GM23338 (cell line): ENCODE data around the gene P2RY4. TPM values are rescaled to one million over a fixed set of nuclear protein-coding genes. Genes with fewer than 3 reads are reported as not detected.

Experiments used
- ATAC-seq: fragments of 200-7000 bp; cut with Tn5 transposase; 3 replicates; pipeline ENCODE4 v1.9.1; 2020
- DNase-seq: peaks from one replicate; pipeline ENCODE4 v3.0.0-alpha.2; 2015; ENCODE audit warnings: low spot score
- H2AFZ ChIP-seq: fragments of 200-600 bp; sonication (generic); 2 replicates; pipeline ENCODE4 v1.8.0; 2016; ENCODE audit warnings: antibody characterized with exemption, mild to moderate bottlenecking, moderate library complexity
- H3F3A ChIP-seq: fragments of 200-600 bp; sonication (generic); replicated peaks from 2 replicates; pipeline ENCODE4 v1.8.0; 2017; ENCODE audit warnings: antibody characterized with exemption, mixed run types, low read depth
- H3K27ac ChIP-seq: fragments of 200-600 bp; sonication (generic); 2 replicates; pipeline ENCODE4 v1.6.1; 2016; ENCODE audit warnings: low read depth
- H3K27me3 ChIP-seq: fragments of 200-600 bp; sonication (generic); 2 replicates; pipeline ENCODE4 v1.8.0; 2016; ENCODE audit warnings: mild to moderate bottlenecking, mixed run types, moderate library complexity; ENCODE audit not compliant: insufficient read depth
- H3K36me3 ChIP-seq: fragments of 200-600 bp; sonication (generic); 2 replicates; pipeline ENCODE4 v1.8.0; 2016; ENCODE audit warnings: mild to moderate bottlenecking; ENCODE audit not compliant: insufficient read depth
- H3K4me1 ChIP-seq: fragments of 200-600 bp; sonication (generic); 2 replicates; pipeline ENCODE4 v1.8.0; 2016; ENCODE audit warnings: mild to moderate bottlenecking, moderate library complexity; ENCODE audit not compliant: insufficient read depth
- H3K4me2 ChIP-seq: fragments of 200-600 bp; sonication (generic); 2 replicates; pipeline ENCODE4 v1.7.1; 2017; ENCODE audit warnings: mixed run types
- H3K4me3 ChIP-seq: fragments of 200-600 bp; sonication (generic); 2 replicates; pipeline ENCODE4 v1.6.1; 2016; ENCODE audit warnings: mixed run types
- H3K79me2 ChIP-seq: fragments of 200-600 bp; sonication (generic); replicated peaks from 2 replicates; pipeline ENCODE4 v1.8.0; 2017; ENCODE audit warnings: mild to moderate bottlenecking; ENCODE audit not compliant: insufficient read depth
- H3K9me2 ChIP-seq: fragments of 200-600 bp; sonication (generic); 2 replicates; pipeline ENCODE4 v1.8.0; 2017; ENCODE audit not compliant: insufficient read depth
- H4K20me1 ChIP-seq: fragments of 200-600 bp; sonication (generic); replicated peaks from 2 replicates; pipeline ENCODE4 v1.8.0; 2017; ENCODE audit warnings: mild to moderate bottlenecking; ENCODE audit not compliant: insufficient read depth
- H3K27ac Mint-ChIP-seq: 2 replicates; pipeline ENCODE4 v1.8.0; 2020; ENCODE audit warnings: inconsistent platforms, mild to moderate bottlenecking, moderate library complexity, mixed read lengths
- H3K27me3 Mint-ChIP-seq: 3 replicates; pipeline ENCODE4 v1.8.0; 2022; ENCODE audit warnings: low read depth, mild to moderate bottlenecking, moderate library complexity, mixed read lengths, inconsistent platforms; ENCODE audit not compliant: insufficient read depth, poor library complexity
- H3K36me3 Mint-ChIP-seq: 3 replicates; pipeline ENCODE4 v1.8.0; 2021; ENCODE audit warnings: low read depth, mild to moderate bottlenecking, inconsistent platforms, moderate library complexity, mixed read lengths
- H3K4me1 Mint-ChIP-seq: 3 replicates; pipeline ENCODE4 v1.8.0; 2020; ENCODE audit warnings: mild to moderate bottlenecking, inconsistent platforms, mixed read lengths
- H3K4me3 Mint-ChIP-seq: 3 replicates; pipeline ENCODE4 v1.8.0; 2021; ENCODE audit warnings: moderate library complexity, mild to moderate bottlenecking, inconsistent platforms, mixed read lengths
- H3K9me3 Mint-ChIP-seq: 3 replicates; pipeline ENCODE4 v1.8.0; 2020; ENCODE audit warnings: moderate library complexity, mild to moderate bottlenecking, inconsistent platforms, mixed read lengths
- CREB1 ChIP-seq: fragments of 250-450 bp; sonication (Bioruptor Pico); IDR thresholded peaks from 2 replicates; pipeline ENCODE4 v1.5.0; 2020; ENCODE audit warnings: low read depth, mild to moderate bottlenecking, moderate library complexity
- EZH2 ChIP-seq: fragments of 200-600 bp; sonication (generic); IDR thresholded peaks from one replicate; pipeline ENCODE4 v1.8.0; 2017; ENCODE audit warnings: antibody characterized with exemption, mild to moderate bottlenecking, low read depth; ENCODE audit not compliant: unreplicated experiment
- EZH2phosphoT487 ChIP-seq: fragments of 200-600 bp; sonication (generic); IDR thresholded peaks from one replicate; pipeline ENCODE4 v1.8.1; 2018; ENCODE audit warnings: antibody characterized with exemption; ENCODE audit not compliant: unreplicated experiment
- JUNB ChIP-seq: IDR thresholded peaks from one replicate; pipeline ENCODE4 v1.6.1; 2016; ENCODE audit warnings: antibody characterized with exemption; ENCODE audit not compliant: unreplicated experiment
- NANOG ChIP-seq: IDR thresholded peaks from 2 replicates; pipeline ENCODE4 v1.6.1; 2016; ENCODE audit warnings: antibody characterized with exemption, borderline replicate concordance
- POLR2AphosphoS5 ChIP-seq: IDR thresholded peaks from 2 replicates; pipeline ENCODE4 v1.6.1; 2016; ENCODE audit warnings: antibody characterized with exemption, low read depth
- STAT1 ChIP-seq: IDR thresholded peaks from one replicate; pipeline ENCODE4 v1.6.1; 2016; ENCODE audit warnings: antibody characterized with exemption; ENCODE audit not compliant: unreplicated experiment
- ZNF114 ChIP-seq: fragments of 250-450 bp; sonication (Bioruptor Pico); IDR thresholded peaks from 2 replicates; pipeline ENCODE4 v1.5.0; 2020; ENCODE audit warnings: mild to moderate bottlenecking, moderate library complexity
- ZNF331 ChIP-seq: fragments of 250-450 bp; sonication (Bioruptor Pico); IDR thresholded peaks from 2 replicates; pipeline ENCODE4 v1.5.0; 2020; ENCODE audit warnings: low read depth, mild to moderate bottlenecking, moderate library complexity
- polyA plus RNA-seq: library from polyadenylated mRNA; unstranded; fragments of >200 nt; fragmentation: Nextera tagmentation; extraction: Ambion mirVana; gene quantifications from 2 replicates; pipeline ENCODE4 v1.2.1, GENCODE V29; 2016
- total RNA-seq: library from RNA; depleted of rRNA; stranded (reverse); fragments of >200 nt; shearing (Covaris generic); gene quantifications from 2 replicates; pipeline ENCODE4 v1.2.3, GENCODE V29; 2014
- TF ChIP-seq, protein P1 (sequence below): IDR thresholded peaks from one replicate; pipeline ENCODE4 v1.6.1; 2018; ENCODE audit warnings: antibody characterized with exemption; ENCODE audit not compliant: unreplicated experiment
- TF ChIP-seq, protein P2 (sequence below): IDR thresholded peaks from 2 replicates; pipeline ENCODE4 v1.6.1; 2016; ENCODE audit warnings: antibody characterized with exemption
- TF ChIP-seq, protein P3 (sequence below): fragments of 250-450 bp; sonication (Bioruptor Pico); IDR thresholded peaks from 2 replicates; pipeline ENCODE4 v1.5.0; 2020; ENCODE audit warnings: mild to moderate bottlenecking, moderate library complexity
- TF ChIP-seq, protein P4 (sequence below), 2 experiments: fragments of 200-600 bp in 1 of 2; sonication (generic) in 1 of 2; conservative IDR thresholded peaks; 2 replicates each; pipeline versions ENCODE4 v1.5.1 to v1.6.1; 2016 to 2017; ENCODE audit warnings: antibody characterized with exemption in 2 of 2, low read depth in 2 of 2, mild to moderate bottlenecking in 2 of 2, moderate library complexity in 1 of 2

P2RY4 gene
- total and polyA plus RNA-seq, 2 experiments from 2014 or later: 0.73 TPM; not detected in 1

GRCh38 chrX:70254909-70255308 lies 5.1 kb downstream of the P2RY4 start:
- no peak overlapping the region for H3K27ac Mint-ChIP-seq
- H3K4me1 Mint-ChIP-seq: peaks cover 26% of the 10 kb centered on the region
- peaks cover 2% of the 10 kb centered on the region for H3K27me3 Mint-ChIP-seq
- no peaks in the 10 kb centered on the region for H3K36me3 ChIP-seq
- H3K9me2 ChIP-seq: 0 out of 2 replicates have a peak, but pooled peaks cover 6% of the 10 kb centered on the region
- no peak overlapping the region for H3K27ac ChIP-seq
- no peaks in the 10 kb centered on the region for H3K9me3 Mint-ChIP-seq
- no peaks in the 10 kb centered on the region for H4K20me1 ChIP-seq
- DNase-seq (no peak), ATAC-seq (no peak)
- H3K36me3 Mint-ChIP-seq: no peaks in the 10 kb centered on the region
- H2AFZ ChIP-seq: no peak overlapping the region
- H3K4me3 ChIP-seq: no peak overlapping the region
- H3K4me3 Mint-ChIP-seq: no peak overlapping the region
- H3F3A ChIP-seq: no peaks in the 10 kb centered on the region
- H3K79me2 ChIP-seq: no peaks in the 10 kb centered on the region
- peaks cover 3% of the 10 kb centered on the region; the same call in 1 of the 2 replicates for H3K4me1 ChIP-seq
- no peak overlapping the region for H3K4me2 ChIP-seq
- TF ChIP-seq NANOG (no peak), EZH2phosphoT487 (no peak), ZNF114 (CRISPR knock-in tag) (no peak), ZNF331 (CRISPR knock-in tag) (no peak), JUNB (no peak), EZH2 (no peak), CREB1 (CRISPR knock-in tag) (no peak), POLR2AphosphoS5 (no peak), STAT1 (no peak)
- TF ChIP-seq, protein P1, sequence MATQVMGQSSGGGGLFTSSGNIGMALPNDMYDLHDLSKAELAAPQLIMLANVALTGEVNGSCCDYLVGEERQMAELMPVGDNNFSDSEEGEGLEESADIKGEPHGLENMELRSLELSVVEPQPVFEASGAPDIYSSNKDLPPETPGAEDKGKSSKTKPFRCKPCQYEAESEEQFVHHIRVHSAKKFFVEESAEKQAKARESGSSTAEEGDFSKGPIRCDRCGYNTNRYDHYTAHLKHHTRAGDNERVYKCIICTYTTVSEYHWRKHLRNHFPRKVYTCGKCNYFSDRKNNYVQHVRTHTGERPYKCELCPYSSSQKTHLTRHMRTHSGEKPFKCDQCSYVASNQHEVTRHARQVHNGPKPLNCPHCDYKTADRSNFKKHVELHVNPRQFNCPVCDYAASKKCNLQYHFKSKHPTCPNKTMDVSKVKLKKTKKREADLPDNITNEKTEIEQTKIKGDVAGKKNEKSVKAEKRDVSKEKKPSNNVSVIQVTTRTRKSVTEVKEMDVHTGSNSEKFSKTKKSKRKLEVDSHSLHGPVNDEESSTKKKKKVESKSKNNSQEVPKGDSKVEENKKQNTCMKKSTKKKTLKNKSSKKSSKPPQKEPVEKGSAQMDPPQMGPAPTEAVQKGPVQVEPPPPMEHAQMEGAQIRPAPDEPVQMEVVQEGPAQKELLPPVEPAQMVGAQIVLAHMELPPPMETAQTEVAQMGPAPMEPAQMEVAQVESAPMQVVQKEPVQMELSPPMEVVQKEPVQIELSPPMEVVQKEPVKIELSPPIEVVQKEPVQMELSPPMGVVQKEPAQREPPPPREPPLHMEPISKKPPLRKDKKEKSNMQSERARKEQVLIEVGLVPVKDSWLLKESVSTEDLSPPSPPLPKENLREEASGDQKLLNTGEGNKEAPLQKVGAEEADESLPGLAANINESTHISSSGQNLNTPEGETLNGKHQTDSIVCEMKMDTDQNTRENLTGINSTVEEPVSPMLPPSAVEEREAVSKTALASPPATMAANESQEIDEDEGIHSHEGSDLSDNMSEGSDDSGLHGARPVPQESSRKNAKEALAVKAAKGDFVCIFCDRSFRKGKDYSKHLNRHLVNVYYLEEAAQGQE: no peak
- TF ChIP-seq, protein P2, sequence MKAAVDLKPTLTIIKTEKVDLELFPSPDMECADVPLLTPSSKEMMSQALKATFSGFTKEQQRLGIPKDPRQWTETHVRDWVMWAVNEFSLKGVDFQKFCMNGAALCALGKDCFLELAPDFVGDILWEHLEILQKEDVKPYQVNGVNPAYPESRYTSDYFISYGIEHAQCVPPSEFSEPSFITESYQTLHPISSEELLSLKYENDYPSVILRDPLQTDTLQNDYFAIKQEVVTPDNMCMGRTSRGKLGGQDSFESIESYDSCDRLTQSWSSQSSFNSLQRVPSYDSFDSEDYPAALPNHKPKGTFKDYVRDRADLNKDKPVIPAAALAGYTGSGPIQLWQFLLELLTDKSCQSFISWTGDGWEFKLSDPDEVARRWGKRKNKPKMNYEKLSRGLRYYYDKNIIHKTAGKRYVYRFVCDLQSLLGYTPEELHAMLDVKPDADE: no peak
- TF ChIP-seq, protein P3, sequence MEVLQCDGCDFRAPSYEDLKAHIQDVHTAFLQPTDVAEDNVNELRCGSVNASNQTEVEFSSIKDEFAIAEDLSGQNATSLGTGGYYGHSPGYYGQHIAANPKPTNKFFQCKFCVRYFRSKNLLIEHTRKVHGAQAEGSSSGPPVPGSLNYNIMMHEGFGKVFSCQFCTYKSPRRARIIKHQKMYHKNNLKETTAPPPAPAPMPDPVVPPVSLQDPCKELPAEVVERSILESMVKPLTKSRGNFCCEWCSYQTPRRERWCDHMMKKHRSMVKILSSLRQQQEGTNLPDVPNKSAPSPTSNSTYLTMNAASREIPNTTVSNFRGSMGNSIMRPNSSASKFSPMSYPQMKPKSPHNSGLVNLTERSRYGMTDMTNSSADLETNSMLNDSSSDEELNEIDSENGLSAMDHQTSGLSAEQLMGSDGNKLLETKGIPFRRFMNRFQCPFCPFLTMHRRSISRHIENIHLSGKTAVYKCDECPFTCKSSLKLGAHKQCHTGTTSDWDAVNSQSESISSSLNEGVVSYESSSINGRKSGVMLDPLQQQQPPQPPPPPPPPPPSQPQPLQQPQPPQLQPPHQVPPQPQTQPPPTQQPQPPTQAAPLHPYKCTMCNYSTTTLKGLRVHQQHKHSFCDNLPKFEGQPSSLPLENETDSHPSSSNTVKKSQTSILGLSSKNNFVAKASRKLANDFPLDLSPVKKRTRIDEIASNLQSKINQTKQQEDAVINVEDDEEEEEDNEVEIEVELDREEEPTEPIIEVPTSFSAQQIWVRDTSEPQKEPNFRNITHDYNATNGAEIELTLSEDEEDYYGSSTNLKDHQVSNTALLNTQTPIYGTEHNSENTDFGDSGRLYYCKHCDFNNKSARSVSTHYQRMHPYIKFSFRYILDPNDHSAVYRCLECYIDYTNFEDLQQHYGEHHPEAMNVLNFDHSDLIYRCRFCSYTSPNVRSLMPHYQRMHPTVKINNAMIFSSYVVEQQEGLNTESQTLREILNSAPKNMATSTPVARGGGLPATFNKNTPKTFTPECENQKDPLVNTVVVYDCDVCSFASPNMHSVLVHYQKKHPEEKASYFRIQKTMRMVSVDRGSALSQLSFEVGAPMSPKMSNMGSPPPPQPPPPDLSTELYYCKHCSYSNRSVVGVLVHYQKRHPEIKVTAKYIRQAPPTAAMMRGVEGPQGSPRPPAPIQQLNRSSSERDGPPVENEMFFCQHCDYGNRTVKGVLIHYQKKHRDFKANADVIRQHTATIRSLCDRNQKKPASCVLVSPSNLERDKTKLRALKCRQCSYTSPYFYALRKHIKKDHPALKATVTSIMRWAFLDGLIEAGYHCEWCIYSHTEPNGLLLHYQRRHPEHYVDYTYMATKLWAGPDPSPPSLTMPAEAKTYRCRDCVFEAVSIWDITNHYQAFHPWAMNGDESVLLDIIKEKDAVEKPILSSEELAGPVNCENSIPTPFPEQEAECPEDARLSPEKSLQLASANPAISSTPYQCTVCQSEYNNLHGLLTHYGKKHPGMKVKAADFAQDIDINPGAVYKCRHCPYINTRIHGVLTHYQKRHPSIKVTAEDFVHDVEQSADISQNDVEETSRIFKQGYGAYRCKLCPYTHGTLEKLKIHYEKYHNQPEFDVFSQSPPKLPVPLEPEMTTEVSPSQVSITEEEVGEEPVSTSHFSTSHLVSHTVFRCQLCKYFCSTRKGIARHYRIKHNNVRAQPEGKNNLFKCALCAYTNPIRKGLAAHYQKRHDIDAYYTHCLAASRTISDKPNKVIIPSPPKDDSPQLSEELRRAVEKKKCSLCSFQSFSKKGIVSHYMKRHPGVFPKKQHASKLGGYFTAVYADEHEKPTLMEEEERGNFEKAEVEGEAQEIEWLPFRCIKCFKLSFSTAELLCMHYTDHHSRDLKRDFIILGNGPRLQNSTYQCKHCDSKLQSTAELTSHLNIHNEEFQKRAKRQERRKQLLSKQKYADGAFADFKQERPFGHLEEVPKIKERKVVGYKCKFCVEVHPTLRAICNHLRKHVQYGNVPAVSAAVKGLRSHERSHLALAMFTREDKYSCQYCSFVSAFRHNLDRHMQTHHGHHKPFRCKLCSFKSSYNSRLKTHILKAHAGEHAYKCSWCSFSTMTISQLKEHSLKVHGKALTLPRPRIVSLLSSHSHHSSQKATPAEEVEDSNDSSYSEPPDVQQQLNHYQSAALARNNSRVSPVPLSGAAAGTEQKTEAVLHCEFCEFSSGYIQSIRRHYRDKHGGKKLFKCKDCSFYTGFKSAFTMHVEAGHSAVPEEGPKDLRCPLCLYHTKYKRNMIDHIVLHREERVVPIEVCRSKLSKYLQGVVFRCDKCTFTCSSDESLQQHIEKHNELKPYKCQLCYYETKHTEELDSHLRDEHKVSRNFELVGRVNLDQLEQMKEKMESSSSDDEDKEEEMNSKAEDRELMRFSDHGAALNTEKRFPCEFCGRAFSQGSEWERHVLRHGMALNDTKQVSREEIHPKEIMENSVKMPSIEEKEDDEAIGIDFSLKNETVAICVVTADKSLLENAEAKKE (CRISPR knock-in tag): no peak
- TF ChIP-seq, protein P4, sequence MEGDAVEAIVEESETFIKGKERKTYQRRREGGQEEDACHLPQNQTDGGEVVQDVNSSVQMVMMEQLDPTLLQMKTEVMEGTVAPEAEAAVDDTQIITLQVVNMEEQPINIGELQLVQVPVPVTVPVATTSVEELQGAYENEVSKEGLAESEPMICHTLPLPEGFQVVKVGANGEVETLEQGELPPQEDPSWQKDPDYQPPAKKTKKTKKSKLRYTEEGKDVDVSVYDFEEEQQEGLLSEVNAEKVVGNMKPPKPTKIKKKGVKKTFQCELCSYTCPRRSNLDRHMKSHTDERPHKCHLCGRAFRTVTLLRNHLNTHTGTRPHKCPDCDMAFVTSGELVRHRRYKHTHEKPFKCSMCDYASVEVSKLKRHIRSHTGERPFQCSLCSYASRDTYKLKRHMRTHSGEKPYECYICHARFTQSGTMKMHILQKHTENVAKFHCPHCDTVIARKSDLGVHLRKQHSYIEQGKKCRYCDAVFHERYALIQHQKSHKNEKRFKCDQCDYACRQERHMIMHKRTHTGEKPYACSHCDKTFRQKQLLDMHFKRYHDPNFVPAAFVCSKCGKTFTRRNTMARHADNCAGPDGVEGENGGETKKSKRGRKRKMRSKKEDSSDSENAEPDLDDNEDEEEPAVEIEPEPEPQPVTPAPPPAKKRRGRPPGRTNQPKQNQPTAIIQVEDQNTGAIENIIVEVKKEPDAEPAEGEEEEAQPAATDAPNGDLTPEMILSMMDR (conservative IDR thresholded peaks at IDR 0.05; ENCODE audit: low read depth in 2 of 2): no peak
- H3K27me3 ChIP-seq: no peaks in the 10 kb centered on the region
